ENCODE results near the gene SNAPC4. TPM values are rescaled to one million over a fixed set of nuclear protein-coding genes. Genes with fewer than 3 reads are reported as not detected.

Gene SNAPC4
- total and polyA plus RNA-seq, 10 donors: 4.6 to 14.5 (median 10.1) TPM

- peaks cover 0 to 9% (median 0%) of the 10 kb centered on the region in 7 donors for H3K27me3 ChIP-seq (replicated peaks in 1 of 7)
- peak; percentile 87 for DNase-seq
Observed at GRCh38 chr9:136362450-136362784, 37.6 kb downstream of the SNAPC4 start.

GRCh38 chr9:136361754-136362449 is 38.1 kb downstream of the SNAPC4 start:
- TF ChIP-seq CTCF (IDR thresholded peaks at IDR 0.05 in 8 of 11, conservative IDR thresholded peaks at IDR 0.05 in 3 of 11) (no peak), POLR2AphosphoS5 (IDR thresholded peaks at IDR 0.05) (no peak), POLR2A (IDR thresholded peaks at IDR 0.05) (no peak)
- peaks cover 0 to 9% (median 0%) of the 10 kb centered on the region in 7 donors for H3K27me3 ChIP-seq (replicated peaks in 1 of 7)
- no peak for DNase-seq
- no peak overlapping the region for H3K4me3 ChIP-seq
- 89 to 95% (median 92%) methylated on average over 17 to 26 of the region's 26 CpGs for WGBS, 5 donors
- H3K4me1 ChIP-seq: peaks cover 5 to 64% (median 37%) of the 10 kb centered on the region in 6 donors
- intact Hi-C loops (cut with DNase I; ENCODE audit: low total_unique reads): no loop called here
- H3K36me3 ChIP-seq: peaks cover 0 to 62% (median 13%) of the 10 kb centered on the region in 6 donors
- H3K9me3 ChIP-seq: no peaks in the 10 kb centered on the region
- peak overlapping the region in 5 of 8 donors; percentile 54 to 99 (median 98) for H3K27ac ChIP-seq

More at GRCh38 chr9:136362450-136362784, 37.6 kb downstream of the SNAPC4 start:
- 85 to 97% (median 93%) methylated on average over 2 to 6 of the region's 6 CpGs for WGBS, 5 donors
- Histone ChIP-seq H3K9me3 (no peaks in the 10 kb centered on the region), H3K4me3 (peak overlapping the region in 1 of 8 donors; percentile 100), H3K27ac (peak overlapping the region in 6 of 8 donors; percentile 94 to 99 (median 98)), H3K36me3 (peaks cover 0 to 62% (median 13%) of the 10 kb centered on the region in 6 donors), H3K4me1 (peaks cover 5 to 64% (median 37%) of the 10 kb centered on the region in 6 donors)
- intact Hi-C loops (cut with DNase I; ENCODE audit: low total_unique reads): no loop called here
- TF ChIP-seq POLR2A (IDR thresholded peaks at IDR 0.05) (no peak), CTCF (IDR thresholded peaks at IDR 0.05 in 8 of 11, conservative IDR thresholded peaks at IDR 0.05 in 3 of 11) (no peak)

- WGBS, 5 donors: 68 to 86% (median 81%) methylated on average over 28 to 43 of the region's 43 CpGs
- Histone ChIP-seq H3K4me1 (peaks cover 5 to 63% (median 35%) of the 10 kb centered on the region in 6 donors), H3K27me3 (replicated peaks in 1 of 7) (peaks cover 0 to 9% (median 0%) of the 10 kb centered on the region in 7 donors), H3K36me3 (peaks cover 0 to 63% (median 13%) of the 10 kb centered on the region in 6 donors), H3K4me3 (no peak overlapping the region), H3K27ac (peak overlapping the region in 6 of 8 donors; percentile 48 to 98 (median 54)), H3K9me3 (no peaks in the 10 kb centered on the region)
- no peak for DNase-seq
- TF ChIP-seq CTCF (IDR thresholded peaks at IDR 0.05 in 8 of 11, conservative IDR thresholded peaks at IDR 0.05 in 3 of 11) (no peak), POLR2AphosphoS5 (IDR thresholded peaks at IDR 0.05) (peak in 2 of 3 donors; percentile 65 to 81)
- intact Hi-C loops (cut with DNase I; ENCODE audit: low total_unique reads): no loop called here
Observed at GRCh38 chr9:136361047-136361753, 38.8 kb downstream of the SNAPC4 start.
